Gastrocnemius medialis (tissue), 4 donors: ENCODE measurements around the gene ERRFI1. TPM values are rescaled to one million over a fixed set of nuclear protein-coding genes. Genes with fewer than 3 reads are reported as not detected.
A peak's percentile ranks its signal among the peaks of the same experiment; 100 is the strongest.

Experiments used
- ATAC-seq, 2 donors: fragments of 150-250 bp; one replicate each; pipeline ENCODE4 v1.9.1; 2016
- DNase-seq, 2 donors: peaks; one replicate each; pipeline ENCODE4 v3.0.0-alpha.2; 2019
- H3K27ac ChIP-seq, 4 donors: fragments of 200-600 bp; sonication (generic); 1 replicate in 1 of 4; 2 replicates in 3 of 4; pipeline ENCODE4 v1.5.1; 2016 to 2018; ENCODE audit warnings: mild to moderate bottlenecking in 2 of 4, moderate library complexity in 1 of 4
- H3K27me3 ChIP-seq, 3 donors: fragments of 200-600 bp; sonication (generic) in 2 of 3; 1 replicate in 1 of 3; 2 replicates in 2 of 3; pipeline versions ENCODE4 v1.5.1 to v1.6.0; 2016 to 2019; ENCODE audit warnings: mild to moderate bottlenecking in 1 of 3, moderate library complexity in 1 of 3
- H3K36me3 ChIP-seq, 2 donors: fragments of 200-600 bp; sonication (generic) in 1 of 2; one replicate each; pipeline ENCODE4 v1.5.1; 2017 to 2018
- H3K4me1 ChIP-seq, 2 donors: fragments of 200-600 bp; sonication (generic) in 1 of 2; one replicate each; pipeline ENCODE4 v1.5.1; 2016 to 2017; ENCODE audit warnings: mild to moderate bottlenecking in 2 of 2
- H3K4me3 ChIP-seq, 4 donors: fragments of 200-600 bp; sonication (generic) in 3 of 4; 1 replicate in 1 of 4; 2 replicates in 3 of 4; pipeline ENCODE4 v1.5.1; 2016 to 2019; ENCODE audit warnings: mild to moderate bottlenecking in 2 of 4
- H3K9me3 ChIP-seq, 3 donors: fragments of 200-600 bp; sonication (generic) in 2 of 3; 1 replicate in 1 of 3; 2 replicates in 2 of 3; pipeline ENCODE4 v1.5.1; 2016 to 2019
- CTCF ChIP-seq, 5 experiments: fragments of 450-650 bp in 3 of 5; fragments of 200-600 bp in 2 of 5; sonication (generic) in 2 of 5; IDR thresholded peaks in 4 of 5; conservative IDR thresholded peaks in 1 of 5; 1 replicate in 4 of 5; 2 replicates in 1 of 5; pipeline ENCODE4 v1.5.1; 2016 to 2019; ENCODE audit warnings: antibody characterized with exemption in 5 of 5, mild to moderate bottlenecking in 3 of 5, moderate library complexity in 3 of 5
- POLR2A ChIP-seq, 2 donors: fragments of 450-650 bp; IDR thresholded peaks; one replicate each; pipeline ENCODE4 v1.6.1; 2017; ENCODE audit warnings: antibody characterized with exemption in 2 of 2, mild to moderate bottlenecking in 2 of 2, moderate library complexity in 2 of 2
- in situ Hi-C, 4 donors: fragments of 200-750 bp; cut with MboI; loops; one replicate each; pipeline versions ENCODE4 v1.15.0 to v1.8.0; 2017; ENCODE audit warnings: low sequenced_read_pairs in 4 of 4
- intact Hi-C: fragments of 100-400 bp; cut with DNase I; formaldehyde crosslinking; loops from one replicate; pipeline ENCODE4 v1.15.1; 2023; ENCODE audit warnings: low total_unique reads
- total RNA-seq, 4 donors: library from RNA; depleted of rRNA; stranded (reverse); fragments of >200 nt; gene quantifications; one replicate each; pipeline versions ENCODE4 v1.1.0 to v1.2.3, GENCODE V29; 2016

Gene ERRFI1
- total RNA-seq, 4 donors from 2014 or later, result 184 to 644 (median 448) TPM

- Histone ChIP-seq H3K36me3 (no peaks in the 10 kb centered on the region), H3K9me3 (no peaks in the 10 kb centered on the region), H3K4me3 (no peak overlapping the region), H3K4me1 (peaks cover 7 to 11% of the 10 kb centered on the region in 2 donors), H3K27ac (no peak overlapping the region), H3K27me3 (no peaks in the 10 kb centered on the region)
- ATAC-seq, result no peak
- in situ Hi-C loops, result no loop called here
- TF ChIP-seq POLR2A (IDR thresholded peaks at IDR 0.05) (no peak), CTCF (IDR thresholded peaks at IDR 0.05 in 4 of 5, conservative IDR thresholded peaks at IDR 0.05 in 1 of 5) (no peak)
- DNase-seq, result no peak
- intact Hi-C loops, result no loop called here
These were observed 17.5 kb upstream of the ERRFI1 start for GRCh38 chr1:8043621-8044020.

- TF ChIP-seq POLR2A (IDR thresholded peaks at IDR 0.05), result no peak
- TF ChIP-seq CTCF (IDR thresholded peaks at IDR 0.05 in 4 of 5, conservative IDR thresholded peaks at IDR 0.05 in 1 of 5), result no peak
These were observed 16.0 kb upstream of the ERRFI1 start for GRCh38 chr1:8042134-8042533.

GRCh38 chr1:8040586-8040985 lies 14.5 kb upstream of the ERRFI1 start:
- no peaks in the 10 kb centered on the region for H3K9me3 ChIP-seq
- ATAC-seq (peak; percentile 67 to 78), DNase-seq (peak; percentile 51 to 74)
- H3K4me1 ChIP-seq, result peaks cover 0 to 7% of the 10 kb centered on the region in 2 donors
- intact Hi-C loops (no loop called here), in situ Hi-C loops (no loop called here)
- no peaks in the 10 kb centered on the region for H3K36me3 ChIP-seq
- peak overlapping the region; percentile 5 to 55 (median 12) for H3K27ac ChIP-seq
- no peak for TF ChIP-seq POLR2A (IDR thresholded peaks at IDR 0.05)
- no peak for TF ChIP-seq CTCF (IDR thresholded peaks at IDR 0.05 in 4 of 5, conservative IDR thresholded peaks at IDR 0.05 in 1 of 5)
- H3K4me3 ChIP-seq, result no peak overlapping the region
- no peaks in the 10 kb centered on the region for H3K27me3 ChIP-seq

More at GRCh38 chr1:8042134-8042533, 16.0 kb upstream of the ERRFI1 start:
- in situ Hi-C loops (no loop called here), intact Hi-C loops (no loop called here)
- H3K9me3 ChIP-seq, result no peaks in the 10 kb centered on the region
- H3K4me1 ChIP-seq, result peaks cover 0 to 7% of the 10 kb centered on the region in 2 donors
- DNase-seq (no peak), ATAC-seq (no peak)
- H3K36me3 ChIP-seq, result no peaks in the 10 kb centered on the region
- H3K4me3 ChIP-seq, result no peak overlapping the region
- H3K27me3 ChIP-seq, result no peaks in the 10 kb centered on the region
- H3K27ac ChIP-seq, result no peak overlapping the region

GRCh38 chr1:8039071-8039470 lies 13.0 kb upstream of the ERRFI1 start:
- DNase-seq, result no peak
- H3K36me3 ChIP-seq, result no peaks in the 10 kb centered on the region
- no peak overlapping the region for H3K27ac ChIP-seq
- in situ Hi-C loops (loop anchor here in 2 of 4 donors (10.0 kb wide), 3 partner anchors 64 to 276 kb away; partner anchors contain the start of gene SLC45A1 (in 1 of the 2)), intact Hi-C loops (no loop called here)
- no peaks in the 10 kb centered on the region for H3K9me3 ChIP-seq
- no peak for TF ChIP-seq POLR2A (IDR thresholded peaks at IDR 0.05)
- TF ChIP-seq CTCF (IDR thresholded peaks at IDR 0.05 in 4 of 5, conservative IDR thresholded peaks at IDR 0.05 in 1 of 5), result no peak
- H3K27me3 ChIP-seq, result no peaks in the 10 kb centered on the region
- no peak for ATAC-seq
- no peak overlapping the region for H3K4me3 ChIP-seq
- H3K4me1 ChIP-seq, result peaks cover 0 to 7% of the 10 kb centered on the region in 2 donors

GRCh38 chr1:8035289-8035688 lies 9.2 kb upstream of the ERRFI1 start:
- in situ Hi-C loops (loop anchor here in 2 of 4 donors (10.0 kb wide), 3 partner anchors 60 to 280 kb away; partner anchors contain the start of gene SLC45A1 (in 1 of the 2)), intact Hi-C loops (no loop called here)
- Histone ChIP-seq H3K36me3 (no peaks in the 10 kb centered on the region), H3K27ac (no peak overlapping the region), H3K27me3 (no peaks in the 10 kb centered on the region), H3K9me3 (no peaks in the 10 kb centered on the region), H3K4me3 (no peak overlapping the region), H3K4me1 (no peaks in the 10 kb centered on the region)
- DNase-seq (no peak), ATAC-seq (no peak)
- TF ChIP-seq CTCF (IDR thresholded peaks at IDR 0.05 in 4 of 5, conservative IDR thresholded peaks at IDR 0.05 in 1 of 5), result no peak
- TF ChIP-seq POLR2A (IDR thresholded peaks at IDR 0.05), result no peak
